HepG2 (cell line): ENCODE results near the gene OR2A25. TPM values are rescaled to one million over a fixed set of nuclear protein-coding genes. Genes with fewer than 3 reads are reported as not detected.

Source experiments
- ATAC-seq: fragments of 200-7000 bp; cut with Tn5 transposase; 3 replicates; pipeline ENCODE4 v1.9.1; 2020; ENCODE audit warnings: mild to moderate bottlenecking, moderate library complexity
- BruUV-seq: library from RNA; stranded (reverse); fragments of 400-500 nt; replicated peaks from 2 replicates; lab custom pipeline; 2021; lab: Mats Ljungman, UMichigan
- CTCF ChIA-PET: fragments of 300-600 bp; formaldehyde crosslinking; extraction: SDS; loops from one replicate; lab custom pipeline; 2021; ENCODE audit warnings: low total read pairs, inconsistent platforms, low intra/inter-chr PET ratio; lab: Yijun Ruan, JAX
- POLR2A ChIA-PET: fragments of 350-600 bp; sonication (Branson Sonifier 250); formaldehyde crosslinking; loops from one replicate; lab custom pipeline; 2020; ENCODE audit warnings: antibody characterized with exemption, inconsistent platforms; lab: Yijun Ruan, JAX
- DNase-seq: peaks from one replicate; pipeline ENCODE4 v3.0.0-alpha.2; 2015; ENCODE audit warnings: low spot score
- FAIRE-seq: peaks from 3 replicates; lab custom pipeline; 2011; peaks lifted over from hg19 to GRCh38; lab: Jason Lieb, UNC
- H2AFZ ChIP-seq: one replicate; pipeline ENCODE4 v1.6.1; 2011; ENCODE audit warnings: low read length, inconsistent platforms
- H3K27ac ChIP-seq: fragments of 300-600 bp; 3 replicates; pipeline ENCODE4 v1.8.0; 2011; ENCODE audit warnings: mixed run types, mild to moderate bottlenecking, mixed read lengths, low read length, inconsistent platforms; ENCODE audit not compliant: insufficient read depth; ENCODE audit errors: extremely low read length
- H3K27me3 ChIP-seq, 2 experiments: fragments of 200-600 bp in 1 of 2; 2 replicates in 1 of 2; 3 replicates in 1 of 2; pipeline versions ENCODE4 v1.6.0 to v1.8.0; 2011; ENCODE audit warnings: low read length in 2 of 2, mild to moderate bottlenecking in 2 of 2, moderate library complexity in 2 of 2, inconsistent platforms in 1 of 2; ENCODE audit not compliant: insufficient read depth in 2 of 2, control insufficient read depth in 1 of 2
- H3K36me3 ChIP-seq, 2 experiments: fragments of 200-600 bp in 1 of 2; replicated peaks in 1 of 2; 2 replicates in 1 of 2; 3 replicates in 1 of 2; pipeline versions ENCODE4 v1.5.1 to v1.8.0; 2011; ENCODE audit warnings: low read length in 2 of 2, inconsistent platforms in 1 of 2; ENCODE audit not compliant: insufficient read depth in 2 of 2, control insufficient read depth in 1 of 2
- H3K4me1 ChIP-seq: 2 replicates; pipeline ENCODE4 v1.5.1; 2012; ENCODE audit warnings: low read length, inconsistent platforms; ENCODE audit not compliant: insufficient read depth
- H3K4me2 ChIP-seq: 2 replicates; pipeline ENCODE4 v1.6.0; 2011; ENCODE audit warnings: low read depth, low read length, inconsistent platforms
- H3K4me3 ChIP-seq, 3 experiments: fragments of 200-600 bp in 1 of 3; sonication (generic), shearing (Covaris generic) in 1 of 3; replicated peaks in 1 of 3; 2 replicates each; pipeline ENCODE4 v1.5.1; 2011 to 2016; ENCODE audit warnings: low read length in 3 of 3, inconsistent platforms in 2 of 3, low read depth in 2 of 3, mild to moderate bottlenecking in 2 of 3, control low read depth in 1 of 3, mixed read lengths in 1 of 3; ENCODE audit not compliant: insufficient read depth in 1 of 3
- H3K79me2 ChIP-seq: one replicate; pipeline ENCODE4 v1.6.1; 2011; ENCODE audit warnings: low read length, inconsistent platforms; ENCODE audit not compliant: insufficient read depth
- H3K9ac ChIP-seq: 2 replicates; pipeline ENCODE4 v1.6.0; 2011; ENCODE audit warnings: mild to moderate bottlenecking, low read depth, low read length, inconsistent platforms; ENCODE audit not compliant: insufficient read depth
- H3K9me3 ChIP-seq: 2 replicates; pipeline ENCODE4 v1.5.1; 2012; ENCODE audit warnings: mild to moderate bottlenecking, low read length
- H4K20me1 ChIP-seq: 2 replicates; pipeline ENCODE4 v1.6.0; 2011; ENCODE audit warnings: inconsistent platforms, mild to moderate bottlenecking, low read length, moderate library complexity; ENCODE audit not compliant: insufficient read depth
- DZIP1 ChIP-seq: sonication (generic); formaldehyde crosslinking; IDR thresholded peaks from 2 replicates; pipeline ENCODE4 v1.5.0; 2020; ENCODE audit warnings: mild to moderate bottlenecking, missing genetic modification reagents
- HNRNPK ChIP-seq: fragments of 200-400 bp; formaldehyde crosslinking; IDR thresholded peaks from 2 replicates; pipeline ENCODE4 v1.6.1; 2018; ENCODE audit warnings: low read length, low read depth, moderate library complexity, mild to moderate bottlenecking; ENCODE audit not compliant: poor library complexity, severe bottlenecking
- MLX ChIP-seq: IDR thresholded peaks from 2 replicates; pipeline ENCODE4 v1.6.1; 2016
- MTA1 ChIP-seq: sonication (generic); formaldehyde crosslinking; IDR thresholded peaks from 2 replicates; pipeline ENCODE4 v1.4.0; 2020; ENCODE audit warnings: missing genetic modification reagents, mild to moderate bottlenecking, borderline replicate concordance
- NFYB ChIP-seq: sonication (generic); formaldehyde crosslinking; IDR thresholded peaks from 2 replicates; pipeline ENCODE4 v1.4.0; 2020; ENCODE audit warnings: missing genetic modification reagents
- SOX13 ChIP-seq, 3 experiments: fragments of 450-650 bp in 1 of 3; sonication (generic) in 1 of 3; formaldehyde crosslinking in 1 of 3; IDR thresholded peaks in 2 of 3; conservative IDR thresholded peaks in 1 of 3; 2 replicates each; pipeline versions ENCODE4 v1.5.0 to v1.6.1; 2016 to 2020; ENCODE audit warnings: antibody characterized with exemption in 1 of 3, mild to moderate bottlenecking in 1 of 3, missing compliant biosample characterization in 1 of 3, missing genetic modification reagents in 1 of 3, moderate library complexity in 1 of 3
- U2AF2 ChIP-seq: fragments of 200-400 bp; formaldehyde crosslinking; IDR thresholded peaks from 2 replicates; pipeline ENCODE4 v1.6.1; 2017; ENCODE audit warnings: low read depth, mild to moderate bottlenecking, low read length
- ZBTB40 ChIP-seq, 2 experiments: fragments of 450-650 bp in 1 of 2; sonication (generic) in 1 of 2; formaldehyde crosslinking in 1 of 2; IDR thresholded peaks; 2 replicates each; pipeline versions ENCODE4 v1.6.1 to v1.8.0; 2016 to 2022; ENCODE audit warnings: antibody characterized with exemption in 1 of 2, mild to moderate bottlenecking in 1 of 2, missing genetic modification reagents in 1 of 2
- ZFP37 ChIP-seq: sonication (generic); formaldehyde crosslinking; IDR thresholded peaks from 2 replicates; pipeline ENCODE4 v1.4.0; 2020; ENCODE audit warnings: missing genetic modification reagents, borderline replicate concordance
- ZNF20 ChIP-seq: sonication (generic); formaldehyde crosslinking; IDR thresholded peaks from 2 replicates; pipeline ENCODE4 v1.4.0; 2020; ENCODE audit warnings: mild to moderate bottlenecking, moderate library complexity, missing genetic modification reagents
- WGBS: methylation state at CpG from one replicate; pipeline ENCODE4 v1.1.6; 2017; ENCODE audit warnings: low lambda C conversion rate; 5-methylcytosine and 5-hydroxymethylcytosine counted together
- in situ Hi-C: cut with HindIII; loops from 2 replicates; pipeline ENCODE4 v1.10.0; 2017; ENCODE audit warnings: low pct_unique_long_range_greater_than_20kb; ENCODE audit not compliant: extremely low pct_ligation_motif_present
- intact Hi-C: fragments of 100-400 bp; cut with micrococcal nuclease; formaldehyde crosslinking; loops from one replicate; pipeline ENCODE4 v1.10.0; 2022; ENCODE audit not compliant: unreplicated experiment
- polyA plus RNA-seq, 8 experiments: library from polyadenylated mRNA; depleted of rRNA in 3 of 8; stranded (reverse) in 7 of 8; unstranded in 1 of 8; fragments of >200 nt; fragmentation: Illumina TruSeq in 4 of 8; extraction: Trizol in 4 of 8; gene quantifications; 2 replicates each; pipeline versions ENCODE4 v1.2.1 to v1.2.3, GENCODE V29; 2011 to 2016; ENCODE audit warnings: low read depth in 4 of 8, missing spikeins in 1 of 8, mixed read lengths in 1 of 8; ENCODE audit not compliant: insufficient read depth in 1 of 8
- total RNA-seq, 5 experiments: library from RNA; depleted of rRNA; stranded (reverse); fragments of >200 nt; fragmentation: Illumina TruSeq; extraction: Trizol; gene quantifications; 2 replicates each; pipeline ENCODE4 v1.2.3, GENCODE V29; 2016; ENCODE audit warnings: low read depth in 1 of 5

OR2A25 gene
- total and polyA plus RNA-seq, 2 of the 13 experiments (the other 11 are each of a cell fraction or from before 2014, with no cell fraction given), result 0.07 TPM; not detected in 1

GRCh38 chr7:144110272-144110671, 40.7 kb downstream of the OR2A25 start:
- H3K36me3 ChIP-seq, result no peaks in the 10 kb centered on the region
- H3K4me1 ChIP-seq, result no peaks in the 10 kb centered on the region
- 0% methylated on average over 5 of the region's 5 CpGs for WGBS
- DNase-seq (no peak), ATAC-seq (no peak), FAIRE-seq (no peak)
- H3K79me2 ChIP-seq, result no peaks in the 10 kb centered on the region
- intact Hi-C loops (no loop called here), in situ Hi-C loops (no loop called here)
- CTCF ChIA-PET, result no interaction called here
- no peak overlapping the region for H3K4me2 ChIP-seq
- H3K27me3 ChIP-seq, result no peaks in the 10 kb centered on the region
- H4K20me1 ChIP-seq, result no peaks in the 10 kb centered on the region
- H3K27ac ChIP-seq, result no peak overlapping the region
- H3K9ac ChIP-seq, result no peak overlapping the region
- H2AFZ ChIP-seq, result no peak overlapping the region
- POLR2A ChIA-PET, result no interaction called here
- H3K9me3 ChIP-seq, result no peaks in the 10 kb centered on the region
- no peak overlapping the region for H3K4me3 ChIP-seq
- no TSS peak for BruUV-seq
- no peak for TF ChIP-seq MTA1
- TF ChIP-seq HNRNPK, result no peak
- no peak for TF ChIP-seq MLX
- TF ChIP-seq ZFP37, result no peak
- no peak for TF ChIP-seq DZIP1
- TF ChIP-seq SOX13 (IDR thresholded peaks at IDR 0.05), result no peak
- TF ChIP-seq SOX13 (CRISPR knock-in tag; conservative IDR thresholded peaks at IDR 0.05 in 1 of 2, IDR thresholded peaks at IDR 0.05 in 1 of 2), result no peak
- no peak for TF ChIP-seq U2AF2
- TF ChIP-seq ZNF20 (CRISPR knock-in tag), result no peak
- TF ChIP-seq NFYB, result no peak
- no peak for TF ChIP-seq ZBTB40 (IDR thresholded peaks at IDR 0.05)
- TF ChIP-seq ZBTB40 (CRISPR knock-in tag; IDR thresholded peaks at IDR 0.05), result no peak
